Measurements from ENCODE around the gene EGLN3. TPM values are rescaled to one million over a fixed set of nuclear protein-coding genes. Genes with fewer than 3 reads are reported as not detected.

EGLN3 gene
- total RNA-seq, 2 donors from 2014 or later: 10.3 to 16.9 TPM

DNA sequence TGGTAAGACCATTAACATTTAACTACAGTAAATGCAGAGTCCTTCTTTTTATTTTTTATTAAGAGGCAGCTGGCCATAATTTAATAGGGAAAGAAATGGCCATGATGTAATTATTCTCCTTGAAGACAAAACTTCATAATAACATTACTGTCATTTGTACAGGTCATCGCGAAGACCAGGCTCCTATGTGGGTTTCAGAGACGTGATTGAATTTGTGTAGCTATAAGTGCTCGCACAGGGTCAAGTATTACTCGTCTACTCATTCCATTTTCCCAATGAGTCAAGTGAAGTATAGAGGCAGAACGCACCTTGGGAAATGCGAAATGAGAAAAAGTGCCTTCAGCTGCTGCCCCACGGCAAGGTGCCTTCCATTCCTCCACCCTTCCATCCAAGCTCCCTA lies 40.4 kb downstream of the EGLN3 start:
- no peaks in the 10 kb centered on the region for H3K27me3 Mint-ChIP-seq
- H3K27ac Mint-ChIP-seq: no peak overlapping the region
- no peaks in the 10 kb centered on the region for H3K9me3 ChIP-seq (ENCODE audit: control insufficient read depth, low read length, poor library complexity, severe bottlenecking)
- DNase-seq (no peak), ATAC-seq (no peak)
- no peak overlapping the region for H3K4me3 Mint-ChIP-seq
- H3K4me1 Mint-ChIP-seq: peaks cover under 1% of the 10 kb centered on the region
- H3K36me3 Mint-ChIP-seq (ENCODE audit: low read depth): no peaks in the 10 kb centered on the region

DNA sequence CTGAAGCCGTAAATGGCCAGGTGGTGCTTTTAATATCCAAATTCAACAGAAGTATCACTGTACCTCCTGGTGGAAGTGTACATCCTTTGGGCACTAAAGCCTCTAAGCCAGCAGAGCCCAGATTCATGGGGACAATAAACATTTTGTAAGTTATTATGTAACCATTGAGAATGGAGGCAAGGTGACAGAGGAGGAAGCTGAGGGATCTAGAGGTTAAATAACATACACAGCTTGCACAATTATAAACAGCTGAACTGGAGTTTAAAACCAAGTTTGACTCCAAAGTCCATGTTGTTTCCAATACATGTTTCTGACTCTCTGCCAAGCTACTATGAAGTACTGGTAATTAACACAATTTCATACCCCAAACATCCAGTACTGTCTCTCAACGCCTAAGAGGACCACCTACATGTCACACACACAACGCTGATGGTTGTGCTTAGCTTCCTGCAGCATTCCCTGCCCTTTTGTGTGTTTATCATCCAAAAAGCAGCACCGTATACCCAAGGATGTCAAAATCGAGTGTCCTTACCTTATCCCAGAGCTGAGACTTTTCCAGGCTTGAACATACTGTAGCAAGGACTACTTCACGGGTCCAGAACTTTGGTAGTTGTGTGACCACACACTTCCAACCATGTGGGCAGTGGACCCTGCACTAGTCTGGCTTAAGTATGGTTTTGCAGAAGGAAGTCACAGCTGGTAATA lies 41.3 kb downstream of the EGLN3 start:
- no peak for DNase-seq
- no peaks in the 10 kb centered on the region for H3K4me1 Mint-ChIP-seq
- H3K9me3 ChIP-seq (ENCODE audit: control insufficient read depth, low read length, poor library complexity, severe bottlenecking): no peaks in the 10 kb centered on the region
- H3K27me3 Mint-ChIP-seq: no peaks in the 10 kb centered on the region
- ATAC-seq: no peak
- no peak overlapping the region for H3K4me3 Mint-ChIP-seq
- H3K36me3 Mint-ChIP-seq (ENCODE audit: low read depth): no peaks in the 10 kb centered on the region
- no peak overlapping the region for H3K27ac Mint-ChIP-seq

DNA sequence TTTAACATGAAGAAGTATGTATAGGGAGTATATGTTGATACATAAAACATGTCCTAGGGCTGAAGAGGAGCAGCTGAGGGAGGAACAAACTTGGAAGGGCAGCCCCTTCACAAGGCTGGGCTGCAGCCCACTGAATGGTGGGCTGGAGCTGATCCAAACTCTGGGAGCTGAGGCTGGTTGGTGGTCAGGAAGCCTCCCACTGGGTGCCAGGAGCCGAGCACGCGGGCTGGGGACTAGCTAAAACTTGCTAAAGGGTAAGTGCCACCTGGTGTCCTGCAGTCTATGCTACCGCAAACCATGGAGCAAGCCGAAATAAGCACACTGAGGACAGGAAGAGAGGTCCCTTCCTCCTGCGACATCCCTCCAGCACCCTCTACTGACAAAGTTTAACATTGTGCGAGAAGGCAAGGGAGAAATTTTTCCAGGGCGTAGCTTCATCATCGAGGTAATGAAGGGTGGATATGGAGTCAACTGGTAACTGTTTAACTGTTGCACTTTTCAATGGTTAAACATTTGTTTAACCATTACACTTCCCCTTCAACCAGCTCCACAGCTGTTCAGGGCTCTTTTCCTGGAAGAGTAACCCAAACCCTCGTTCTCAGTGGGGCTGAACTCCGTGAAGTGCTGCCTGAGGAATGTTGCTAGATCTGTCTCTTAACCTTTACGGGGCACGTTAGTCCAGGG lies 42.2 kb downstream of the EGLN3 start:
- Mint-ChIP-seq H3K27me3 (no peaks in the 10 kb centered on the region), H3K36me3 (ENCODE audit: low read depth) (no peaks in the 10 kb centered on the region), H3K27ac (no peak overlapping the region), H3K4me3 (no peak overlapping the region), H3K4me1 (no peaks in the 10 kb centered on the region)
- no peaks in the 10 kb centered on the region for H3K9me3 ChIP-seq (ENCODE audit: control insufficient read depth, low read length, poor library complexity, severe bottlenecking)
- ATAC-seq (no peak), DNase-seq (no peak)

DNA sequence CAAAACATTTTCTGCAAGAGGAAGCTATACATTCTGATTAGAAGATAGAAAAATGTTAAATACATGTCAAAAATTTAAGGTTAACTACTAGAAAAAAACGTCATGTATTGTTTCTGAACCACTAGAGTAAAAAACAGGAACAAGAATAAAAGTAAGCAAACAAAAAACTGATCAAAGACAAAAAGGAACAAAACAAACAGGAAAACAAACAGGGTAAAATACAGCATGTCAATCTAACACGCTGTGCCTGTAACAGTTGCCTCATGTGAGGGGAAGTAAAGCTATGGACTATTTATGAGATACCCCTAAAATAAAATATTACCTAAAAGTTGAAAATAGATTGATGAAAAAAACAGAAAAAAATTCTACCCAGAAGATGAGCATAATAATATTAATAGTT lies 43.9 kb downstream of the EGLN3 start:
- Mint-ChIP-seq H3K4me3 (no peak overlapping the region), H3K4me1 (peaks cover 5% of the 10 kb centered on the region), H3K27ac (no peak overlapping the region), H3K36me3 (ENCODE audit: low read depth) (no peaks in the 10 kb centered on the region), H3K27me3 (no peaks in the 10 kb centered on the region)
- H3K9me3 ChIP-seq (ENCODE audit: control insufficient read depth, low read length, poor library complexity, severe bottlenecking): no peaks in the 10 kb centered on the region
- no peak for ATAC-seq
- DNase-seq: no peak

DNA sequence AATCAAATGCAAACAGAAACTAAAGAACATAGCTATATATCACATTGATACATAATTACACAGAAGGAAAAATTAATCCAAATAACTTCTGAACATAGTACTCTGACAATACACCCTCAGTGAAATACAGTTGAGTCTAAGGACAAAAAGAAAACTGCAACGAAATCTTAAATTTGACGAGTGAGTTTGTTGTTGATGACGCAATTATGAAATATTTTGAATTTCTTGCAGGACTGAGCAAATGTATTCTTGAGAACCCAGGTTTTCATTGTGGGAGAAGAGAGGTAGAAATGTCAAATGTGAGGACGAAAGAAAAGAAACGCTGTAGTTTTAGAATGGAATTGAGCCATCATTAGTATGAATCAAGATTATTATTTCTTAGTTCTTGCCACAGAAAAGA lies 46.3 kb downstream of the EGLN3 start:
- Mint-ChIP-seq H3K4me1 (peaks cover 5% of the 10 kb centered on the region), H3K27ac (no peak overlapping the region), H3K4me3 (no peak overlapping the region), H3K27me3 (no peaks in the 10 kb centered on the region), H3K36me3 (ENCODE audit: low read depth) (no peaks in the 10 kb centered on the region)
- H3K9me3 ChIP-seq (ENCODE audit: control insufficient read depth, low read length, poor library complexity, severe bottlenecking): no peaks in the 10 kb centered on the region
- no peak for ATAC-seq
- DNase-seq: no peak

DNA sequence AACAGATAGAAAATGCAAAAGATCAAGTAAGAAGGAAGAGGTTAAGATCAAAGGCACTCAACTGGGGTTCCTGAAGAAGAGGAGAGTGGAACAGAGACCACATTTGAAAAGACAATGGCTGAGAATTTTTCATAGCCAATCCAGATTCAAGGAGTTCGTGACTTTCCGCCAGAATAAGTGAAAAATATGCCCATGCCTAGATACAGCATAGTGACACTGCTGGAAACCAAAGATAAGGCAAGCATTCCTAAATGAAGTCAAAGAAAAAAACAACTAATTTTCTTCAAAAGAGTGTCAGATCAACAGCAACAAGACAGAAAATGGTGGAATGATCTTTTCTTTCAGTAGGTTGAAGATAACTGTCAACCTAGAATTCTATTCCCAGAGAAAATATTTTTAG lies 47.5 kb downstream of the EGLN3 start:
- Mint-ChIP-seq H3K36me3 (ENCODE audit: low read depth) (no peaks in the 10 kb centered on the region), H3K4me1 (peaks cover 5% of the 10 kb centered on the region), H3K27me3 (no peaks in the 10 kb centered on the region), H3K27ac (no peak overlapping the region), H3K4me3 (no peak overlapping the region)
- no peaks in the 10 kb centered on the region for H3K9me3 ChIP-seq (ENCODE audit: control insufficient read depth, low read length, poor library complexity, severe bottlenecking)
- DNase-seq (no peak), ATAC-seq (no peak)

DNA sequence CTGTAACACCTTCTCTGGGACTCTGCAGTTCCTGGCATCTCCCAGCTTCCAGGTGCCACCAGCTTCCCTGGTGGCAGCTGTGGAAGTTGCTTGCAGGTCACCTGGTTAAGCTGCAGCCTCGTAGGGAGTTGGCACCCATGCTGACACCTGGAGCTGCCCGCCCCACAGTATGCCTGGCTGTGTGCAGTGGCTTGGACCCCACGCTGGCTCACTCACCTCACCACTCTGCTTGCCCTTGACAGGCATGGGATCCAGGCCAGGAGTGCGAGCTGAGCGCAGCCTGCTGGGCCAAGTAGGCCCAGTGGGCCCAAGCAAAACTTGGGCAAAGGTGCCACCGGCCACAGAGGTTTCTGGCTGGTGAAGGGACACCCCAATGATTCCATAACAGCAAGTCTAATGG lies 48.5 kb downstream of the EGLN3 start:
- Mint-ChIP-seq H3K4me3 (no peak overlapping the region), H3K4me1 (peaks cover 5% of the 10 kb centered on the region), H3K27ac (no peak overlapping the region), H3K27me3 (no peaks in the 10 kb centered on the region), H3K36me3 (ENCODE audit: low read depth) (no peaks in the 10 kb centered on the region)
- DNase-seq: no peak
- no peak for ATAC-seq
- no peaks in the 10 kb centered on the region for H3K9me3 ChIP-seq (ENCODE audit: control insufficient read depth, low read length, poor library complexity, severe bottlenecking)

DNA sequence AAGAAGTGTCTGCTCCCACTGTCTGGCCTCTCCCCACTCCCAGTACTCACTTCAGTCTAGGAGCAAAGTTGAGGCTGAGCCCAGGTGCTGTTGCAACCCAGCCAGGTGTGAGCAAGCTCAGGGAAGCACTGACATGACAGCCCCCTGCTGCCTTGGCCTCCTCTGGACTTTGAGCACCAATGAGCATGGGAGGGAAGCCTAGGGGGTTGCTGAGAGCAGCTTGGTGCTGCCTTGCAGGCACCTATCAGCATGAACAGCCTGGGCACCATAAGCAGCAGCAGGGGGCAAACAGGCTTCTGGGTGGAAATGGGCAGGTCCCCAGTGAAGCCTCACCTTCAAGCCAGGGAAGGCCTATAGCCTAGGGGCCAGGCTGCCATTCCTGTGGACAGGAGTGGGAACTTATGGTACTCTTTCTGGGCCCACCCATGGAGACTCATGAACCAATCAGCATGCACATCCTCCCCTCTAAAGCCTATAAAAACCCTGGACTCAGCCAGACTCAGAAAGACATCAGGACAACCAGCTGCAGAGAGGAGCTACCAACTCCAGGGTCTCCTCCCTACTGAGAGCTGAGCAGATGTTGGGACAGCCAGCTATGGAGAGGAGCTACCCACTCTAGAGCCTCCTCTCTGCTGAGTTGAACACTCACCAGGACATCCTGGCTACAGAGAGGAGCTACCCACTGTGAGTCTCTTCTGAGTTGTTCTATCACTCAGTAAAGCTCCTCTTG lies 49.3 kb downstream of the EGLN3 start:
- H3K9me3 ChIP-seq (ENCODE audit: control insufficient read depth, low read length, poor library complexity, severe bottlenecking): no peaks in the 10 kb centered on the region
- DNase-seq: no peak
- Mint-ChIP-seq H3K4me3 (no peak overlapping the region), H3K27me3 (no peaks in the 10 kb centered on the region), H3K27ac (no peak overlapping the region), H3K36me3 (ENCODE audit: low read depth) (no peaks in the 10 kb centered on the region), H3K4me1 (peaks cover 5% of the 10 kb centered on the region)
- ATAC-seq: no peak

DNA sequence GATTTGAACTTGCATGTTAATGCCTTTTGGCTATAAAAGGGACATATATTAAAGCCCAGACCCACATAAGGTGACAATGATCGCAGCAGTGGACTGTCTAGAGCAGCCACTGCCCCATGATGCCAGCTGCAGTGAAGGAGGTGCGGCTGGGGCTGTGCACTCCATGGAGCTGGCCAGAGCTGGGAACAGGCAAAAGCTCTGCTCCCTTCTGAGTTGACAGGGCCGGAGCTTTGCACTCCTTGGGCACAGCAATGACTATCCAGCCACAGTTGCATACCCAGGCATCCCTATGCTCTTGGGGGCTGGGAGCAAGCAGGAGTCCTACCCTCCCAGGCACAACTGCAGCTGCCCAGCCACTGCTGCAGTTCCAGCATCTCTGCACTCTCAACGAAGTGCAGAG lies 50.2 kb downstream of the EGLN3 start:
- no peak overlapping the region for H3K27ac Mint-ChIP-seq

DNA sequence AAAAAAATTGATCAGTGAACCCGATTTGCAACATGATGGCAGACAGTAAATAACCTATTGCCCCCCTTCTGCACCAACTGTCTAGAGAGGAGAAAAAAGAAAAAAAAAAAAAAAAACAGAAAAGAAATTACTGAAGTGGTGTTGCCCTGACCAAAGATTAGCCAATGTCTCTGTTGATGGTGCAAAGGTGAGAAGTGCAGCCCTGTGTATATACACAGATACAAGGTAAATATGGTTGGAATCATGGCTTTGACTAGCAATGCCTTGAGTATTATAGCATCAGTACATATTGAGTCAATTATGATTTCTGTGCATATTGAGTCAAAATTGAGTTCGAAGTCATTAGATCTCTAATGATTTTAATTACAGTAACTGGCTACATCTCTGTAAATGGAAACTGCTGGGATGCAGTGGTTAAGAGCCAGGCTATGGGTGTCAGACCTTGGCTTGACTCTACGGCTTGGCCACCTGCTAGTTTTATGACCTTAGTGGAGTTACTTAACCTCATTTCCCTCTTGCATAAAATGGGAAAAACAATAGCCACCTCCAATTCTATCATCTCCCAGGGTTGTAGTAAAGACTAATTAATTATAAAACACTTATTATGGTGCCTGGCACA lies 51.0 kb downstream of the EGLN3 start:
- Mint-ChIP-seq H3K4me1 (peaks cover 5% of the 10 kb centered on the region), H3K27me3 (no peaks in the 10 kb centered on the region), H3K4me3 (no peak overlapping the region), H3K27ac (no peak overlapping the region), H3K36me3 (ENCODE audit: low read depth) (no peaks in the 10 kb centered on the region)
- H3K9me3 ChIP-seq (ENCODE audit: control insufficient read depth, low read length, poor library complexity, severe bottlenecking): no peaks in the 10 kb centered on the region
- no peak for ATAC-seq
- no peak for DNase-seq

More for the DNA sequence above, 50.2 kb downstream of the EGLN3 start:
- no peak overlapping the region for H3K4me3 Mint-ChIP-seq
- DNase-seq (no peak), ATAC-seq (no peak)
- no peaks in the 10 kb centered on the region for H3K27me3 Mint-ChIP-seq
- no peaks in the 10 kb centered on the region for H3K9me3 ChIP-seq (ENCODE audit: control insufficient read depth, low read length, poor library complexity, severe bottlenecking)
- peaks cover 5% of the 10 kb centered on the region for H3K4me1 Mint-ChIP-seq
- no peaks in the 10 kb centered on the region for H3K36me3 Mint-ChIP-seq (ENCODE audit: low read depth)

DNA sequence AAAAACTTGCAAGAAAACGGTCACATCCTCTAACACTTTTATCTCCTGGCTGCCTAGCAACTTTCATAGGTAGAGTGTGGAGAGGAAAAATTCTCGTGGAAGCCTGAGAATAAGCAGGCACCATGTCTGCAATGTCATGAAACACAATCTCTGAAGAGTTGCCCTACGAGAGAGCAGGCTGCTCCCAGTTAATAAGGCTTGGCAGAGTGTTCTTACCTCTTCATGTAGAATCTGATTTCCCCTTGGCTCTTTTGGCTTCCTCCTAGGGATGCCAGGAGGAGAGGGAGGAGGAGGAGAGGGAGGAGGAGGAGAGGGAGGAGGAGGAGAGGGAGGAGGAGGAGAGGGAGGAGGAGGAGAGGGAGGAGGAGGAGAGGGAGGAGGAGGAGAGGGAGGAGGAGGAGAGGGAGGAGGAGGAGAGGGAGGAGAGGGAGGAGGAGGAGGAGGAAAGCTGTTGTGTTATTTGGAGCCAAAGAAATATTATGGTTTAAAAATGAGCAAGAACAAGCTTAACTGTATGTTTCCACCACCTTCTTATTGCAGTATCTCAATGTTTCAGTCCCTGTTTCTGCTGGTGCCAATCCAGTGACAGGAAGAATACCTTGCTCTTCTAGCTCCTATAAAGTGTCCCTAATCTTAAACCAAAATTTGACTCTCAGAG lies 52.9 kb downstream of the EGLN3 start:
- Mint-ChIP-seq H3K4me1 (peaks cover 2% of the 10 kb centered on the region), H3K27ac (no peak overlapping the region), H3K27me3 (no peaks in the 10 kb centered on the region), H3K4me3 (no peak overlapping the region), H3K36me3 (ENCODE audit: low read depth) (no peaks in the 10 kb centered on the region)
- H3K9me3 ChIP-seq (ENCODE audit: control insufficient read depth, low read length, poor library complexity, severe bottlenecking): no peaks in the 10 kb centered on the region
- DNase-seq (no peak), ATAC-seq (no peak)

DNA sequence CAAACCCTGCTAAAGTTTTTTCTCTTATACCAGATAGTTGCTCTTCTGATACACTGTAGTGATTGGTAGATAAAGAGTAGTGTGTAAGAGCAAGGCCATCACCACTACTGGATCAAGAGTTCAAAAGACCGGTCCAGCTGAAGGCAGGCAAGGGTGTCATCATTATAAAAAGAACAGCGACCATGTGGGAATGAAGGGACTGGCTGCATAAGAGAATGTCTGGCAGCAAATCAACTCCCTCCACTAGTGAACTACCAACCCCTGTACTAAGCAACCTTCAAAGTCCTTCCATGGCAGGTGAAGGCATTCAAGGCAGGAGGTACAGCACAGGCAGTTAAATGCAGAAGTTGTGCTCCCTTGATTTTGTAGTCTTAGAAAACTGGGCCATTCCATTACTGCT lies 53.5 kb downstream of the EGLN3 start:
- no peak overlapping the region for H3K27ac Mint-ChIP-seq
- H3K27me3 Mint-ChIP-seq: no peaks in the 10 kb centered on the region
- no peak overlapping the region for H3K4me3 Mint-ChIP-seq
- DNase-seq (no peak), ATAC-seq (no peak)
- H3K36me3 Mint-ChIP-seq (ENCODE audit: low read depth): no peaks in the 10 kb centered on the region
- no peaks in the 10 kb centered on the region for H3K4me1 Mint-ChIP-seq
- H3K9me3 ChIP-seq (ENCODE audit: control insufficient read depth, low read length, poor library complexity, severe bottlenecking): no peaks in the 10 kb centered on the region

DNA sequence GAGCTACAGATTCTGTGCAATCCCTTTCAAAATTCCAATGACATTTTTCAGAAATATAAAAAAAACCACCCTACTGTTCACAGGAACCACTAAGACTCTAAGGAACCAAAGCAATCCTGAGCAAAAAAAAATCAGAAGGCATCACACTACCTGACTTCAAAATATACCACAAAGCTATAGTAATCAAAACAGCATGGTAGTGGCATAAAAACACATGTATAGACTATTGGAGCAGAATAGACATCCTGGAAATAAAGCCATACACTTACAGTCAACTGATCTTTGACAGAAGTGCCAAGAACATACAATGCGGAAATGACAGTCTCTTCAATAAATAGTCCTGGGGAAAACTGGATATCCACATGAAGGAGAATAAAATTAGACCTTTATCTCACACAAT lies 56.5 kb downstream of the EGLN3 start:
- Mint-ChIP-seq H3K27me3 (no peaks in the 10 kb centered on the region), H3K27ac (no peak overlapping the region), H3K36me3 (ENCODE audit: low read depth) (no peaks in the 10 kb centered on the region), H3K4me3 (no peak overlapping the region), H3K4me1 (peaks cover 7% of the 10 kb centered on the region)
- ATAC-seq: no peak
- DNase-seq: no peak
- no peaks in the 10 kb centered on the region for H3K9me3 ChIP-seq (ENCODE audit: control insufficient read depth, low read length, poor library complexity, severe bottlenecking)
